ENCODE results near the gene LEMD2. TPM values are rescaled to one million over a fixed set of nuclear protein-coding genes. Genes with fewer than 3 reads are reported as not detected.

LEMD2 gene
- total and polyA plus RNA-seq, 2 of the 4 experiments (the other 2 are of a cell fraction) = 26.5 to 43.6 TPM

DNA sequence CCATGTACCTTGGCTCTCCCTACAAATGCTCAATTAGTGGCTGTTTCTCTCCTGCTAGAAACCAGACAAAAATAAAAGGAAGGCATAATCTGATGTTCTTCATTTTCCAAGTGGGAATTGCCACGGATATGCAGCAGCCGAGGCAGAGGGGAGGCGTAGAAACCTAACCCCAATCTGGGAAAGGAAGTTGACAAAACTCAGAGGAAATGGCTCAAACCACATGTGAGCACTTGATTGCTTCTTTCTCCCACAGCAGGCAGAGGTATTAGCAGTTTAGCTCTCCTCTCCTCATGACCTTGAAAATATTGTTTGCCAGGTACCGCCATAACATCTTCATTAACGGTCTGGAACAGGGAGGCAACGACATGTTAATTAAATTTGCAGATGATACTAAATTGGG lies 18.7 kb upstream of the LEMD2 start:
- dilution Hi-C loops (cut with HindIII; ENCODE audit: low sequenced_read_pairs, unreplicated experiment) = no loop called here
- POLR2A ChIA-PET (ENCODE audit: unreplicated experiment) = no interaction called here

More for the DNA sequence above, 18.7 kb upstream of the LEMD2 start:
- no peak overlapping the region for H2AK5ac ChIP-seq (ENCODE audit: low read depth, low read length)
- no peak for DNase-seq
- H2AFZ ChIP-seq (replicated peaks; ENCODE audit: low read length, poor library complexity) = no peak overlapping the region
- no peak overlapping the region for H3K27ac ChIP-seq (ENCODE audit: insufficient read depth, low read length)
- H3K14ac ChIP-seq (replicated peaks; ENCODE audit: low read depth, low read length) = no peak overlapping the region
- H3K9ac ChIP-seq (ENCODE audit: low read depth, low read length) = no peak overlapping the region
- TF ChIP-seq RCOR1 (IDR thresholded peaks at IDR 0.05; ENCODE audit: insufficient replicate concordance, low read length) = no peak
- no peak for TF ChIP-seq POLR2A (IDR thresholded peaks at IDR 0.05; ENCODE audit: low read depth, low read length)
- no peak for TF ChIP-seq MAFK (IDR thresholded peaks at IDR 0.05; ENCODE audit: low read depth, low read length)
- no peak for TF ChIP-seq RFX5 (IDR thresholded peaks at IDR 0.05; ENCODE audit: low read depth, low read length)
- TF ChIP-seq MAZ (IDR thresholded peaks at IDR 0.05; ENCODE audit: borderline replicate concordance, low read depth, low read length) = no peak
- no peak for TF ChIP-seq SMC3 (IDR thresholded peaks at IDR 0.05; ENCODE audit: low read depth, low read length)
- TF ChIP-seq, protein P1, sequence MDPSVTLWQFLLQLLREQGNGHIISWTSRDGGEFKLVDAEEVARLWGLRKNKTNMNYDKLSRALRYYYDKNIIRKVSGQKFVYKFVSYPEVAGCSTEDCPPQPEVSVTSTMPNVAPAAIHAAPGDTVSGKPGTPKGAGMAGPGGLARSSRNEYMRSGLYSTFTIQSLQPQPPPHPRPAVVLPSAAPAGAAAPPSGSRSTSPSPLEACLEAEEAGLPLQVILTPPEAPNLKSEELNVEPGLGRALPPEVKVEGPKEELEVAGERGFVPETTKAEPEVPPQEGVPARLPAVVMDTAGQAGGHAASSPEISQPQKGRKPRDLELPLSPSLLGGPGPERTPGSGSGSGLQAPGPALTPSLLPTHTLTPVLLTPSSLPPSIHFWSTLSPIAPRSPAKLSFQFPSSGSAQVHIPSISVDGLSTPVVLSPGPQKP (IDR thresholded peaks at IDR 0.05; ENCODE audit: borderline replicate concordance, low read depth, low read length) = no peak
- no peak for TF ChIP-seq CHD1 (IDR thresholded peaks at IDR 0.05; ENCODE audit: low read depth, low read length)
- TF ChIP-seq MXI1 (IDR thresholded peaks at IDR 0.05; ENCODE audit: borderline replicate concordance, low read depth, low read length) = no peak
- TF ChIP-seq FOS (IDR thresholded peaks at IDR 0.05; ENCODE audit: low read depth, low read length) = no peak
- TF ChIP-seq, protein P2, sequence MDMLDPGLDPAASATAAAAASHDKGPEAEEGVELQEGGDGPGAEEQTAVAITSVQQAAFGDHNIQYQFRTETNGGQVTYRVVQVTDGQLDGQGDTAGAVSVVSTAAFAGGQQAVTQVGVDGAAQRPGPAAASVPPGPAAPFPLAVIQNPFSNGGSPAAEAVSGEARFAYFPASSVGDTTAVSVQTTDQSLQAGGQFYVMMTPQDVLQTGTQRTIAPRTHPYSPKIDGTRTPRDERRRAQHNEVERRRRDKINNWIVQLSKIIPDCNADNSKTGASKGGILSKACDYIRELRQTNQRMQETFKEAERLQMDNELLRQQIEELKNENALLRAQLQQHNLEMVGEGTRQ (IDR thresholded peaks at IDR 0.05; ENCODE audit: low read depth, low read length) = no peak
- TF ChIP-seq CEBPB (IDR thresholded peaks at IDR 0.05; ENCODE audit: low read depth, low read length) = no peak
- TF ChIP-seq BHLHE40 (IDR thresholded peaks at IDR 0.05; ENCODE audit: low read depth, low read length) = no peak
- TF ChIP-seq, protein P3, sequence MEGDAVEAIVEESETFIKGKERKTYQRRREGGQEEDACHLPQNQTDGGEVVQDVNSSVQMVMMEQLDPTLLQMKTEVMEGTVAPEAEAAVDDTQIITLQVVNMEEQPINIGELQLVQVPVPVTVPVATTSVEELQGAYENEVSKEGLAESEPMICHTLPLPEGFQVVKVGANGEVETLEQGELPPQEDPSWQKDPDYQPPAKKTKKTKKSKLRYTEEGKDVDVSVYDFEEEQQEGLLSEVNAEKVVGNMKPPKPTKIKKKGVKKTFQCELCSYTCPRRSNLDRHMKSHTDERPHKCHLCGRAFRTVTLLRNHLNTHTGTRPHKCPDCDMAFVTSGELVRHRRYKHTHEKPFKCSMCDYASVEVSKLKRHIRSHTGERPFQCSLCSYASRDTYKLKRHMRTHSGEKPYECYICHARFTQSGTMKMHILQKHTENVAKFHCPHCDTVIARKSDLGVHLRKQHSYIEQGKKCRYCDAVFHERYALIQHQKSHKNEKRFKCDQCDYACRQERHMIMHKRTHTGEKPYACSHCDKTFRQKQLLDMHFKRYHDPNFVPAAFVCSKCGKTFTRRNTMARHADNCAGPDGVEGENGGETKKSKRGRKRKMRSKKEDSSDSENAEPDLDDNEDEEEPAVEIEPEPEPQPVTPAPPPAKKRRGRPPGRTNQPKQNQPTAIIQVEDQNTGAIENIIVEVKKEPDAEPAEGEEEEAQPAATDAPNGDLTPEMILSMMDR (conservative IDR thresholded peaks at IDR 0.05; ENCODE audit: low read depth, low read length) = no peak
- TF ChIP-seq RAD21 (IDR thresholded peaks at IDR 0.05; ENCODE audit: low read length) = no peak
- TF ChIP-seq NFE2L2 (IDR thresholded peaks at IDR 0.05; ENCODE audit: low read depth, low read length) = no peak
- no TSS peak for BruUV-seq (replicated peaks)
- H3K79me1 ChIP-seq (ENCODE audit: low read depth in 1 of 2, low read length in 2 of 2) = no peaks in the 10 kb centered on the region
- no peaks in the 10 kb centered on the region for H4K20me1 ChIP-seq (ENCODE audit: insufficient read depth, low read length)
- peaks cover 71% of the 10 kb centered on the region for H3K27me3 ChIP-seq (ENCODE audit: control insufficient read depth, insufficient read depth, low read length)
- no peak overlapping the region for H3K4me2 ChIP-seq (ENCODE audit: low read depth, low read length)
- ATAC-seq (ENCODE audit: low read depth) = no peak
- H3K4me3 ChIP-seq (ENCODE audit: insufficient read depth, low read depth, low read length) = no peak overlapping the region
- H3K9me3 ChIP-seq (ENCODE audit: control insufficient read depth, insufficient read depth, low read length) = no peaks in the 10 kb centered on the region
- intact Hi-C loops (cut with micrococcal nuclease) (loop anchor here (10.0 kb wide), 1 partner anchor 97 kb away; no protein-coding TSS in a partner anchor), in situ Hi-C loops (cut with MboI; ENCODE audit: low sequenced_read_pairs) (no loop called here)
- no peak overlapping the region for H3K4ac ChIP-seq (ENCODE audit: low read depth, low read length)
- CTCF ChIA-PET = no interaction called here
- no peaks in the 10 kb centered on the region for H3K4me1 ChIP-seq (ENCODE audit: control insufficient read depth, insufficient read depth, low read length)
- WGBS, 2 experiments (ENCODE audit: extremely low coverage in 2 of 2, insufficient read length in 1 of 2) = 40% methylated on average over 2 of the region's 6 CpGs; no CpG with 5 or more reads in 1 of the 2 experiments
- H3K9me1 ChIP-seq (ENCODE audit: insufficient read depth, low read length) = peaks cover 2% of the 10 kb centered on the region; the same call in 1 of the 2 replicates
- H4K5ac ChIP-seq (ENCODE audit: low read depth, low read length) = no peak overlapping the region
- H3K56ac ChIP-seq (ENCODE audit: extremely low read depth, insufficient read depth, low read length) = no peak overlapping the region
- H3K18ac ChIP-seq (ENCODE audit: low read depth, low read length) = no peak overlapping the region
- no peak overlapping the region for H2BK5ac ChIP-seq (ENCODE audit: low read depth, low read length, poor library complexity, severe bottlenecking)
- H2BK20ac ChIP-seq (ENCODE audit: low read depth, low read length) = no peak overlapping the region
- no peak overlapping the region for H3K23ac ChIP-seq (ENCODE audit: low read depth, low read length)
- H4K91ac ChIP-seq (ENCODE audit: insufficient read depth, low read depth, low read length) = no peak overlapping the region
- no peak overlapping the region for H4K8ac ChIP-seq (ENCODE audit: low read depth in 2 of 2, low read length in 2 of 2)
- no peak overlapping the region for H2BK15ac ChIP-seq (ENCODE audit: low read depth, low read length)
- no peak overlapping the region for H2AK9ac ChIP-seq (replicated peaks; ENCODE audit: low read depth, low read length, poor library complexity)
- H3K36me3 ChIP-seq (ENCODE audit: control insufficient read depth, insufficient read depth, low read length) = no peaks in the 10 kb centered on the region
- no peak overlapping the region for H2BK120ac ChIP-seq (ENCODE audit: low read depth, low read length)
